Pulmonary artery endothelial cell (primary cell): Measurements from ENCODE around the gene PYURF. TPM values are rescaled to one million over a fixed set of nuclear protein-coding genes. Genes with fewer than 3 reads are reported as not detected.

Experiments used
- DNase-seq: peaks from one replicate; pipeline ENCODE4 v3.0.0-alpha.2; 2011; ENCODE audit warnings: low read depth, low spot score
- total RNA-seq: library from RNA; depleted of rRNA; stranded (reverse); fragments of >200 nt; gene quantifications from 2 replicates; pipeline ENCODE4 v1.2.3, GENCODE V29; 2014

PYURF gene
- total RNA-seq, 1 donor from 2014 or later, result 131 TPM

DNA sequence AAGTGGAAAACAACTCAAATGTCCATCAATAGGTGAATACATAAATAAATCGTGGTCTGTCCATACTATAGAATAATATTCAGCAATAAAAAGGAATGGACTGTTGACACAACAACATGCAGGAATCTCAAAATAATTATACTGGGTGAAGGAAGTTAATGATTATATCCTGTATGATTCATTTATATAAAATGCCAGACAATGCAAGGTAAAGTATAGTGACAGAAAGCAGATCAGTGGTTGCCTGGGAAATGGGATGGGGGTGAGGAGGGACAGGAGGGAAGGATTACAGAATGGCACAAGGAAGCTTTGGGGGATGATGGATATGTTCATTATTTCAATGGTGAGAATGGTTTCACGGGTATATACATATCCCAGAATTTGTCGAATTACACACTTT is 12.3 kb downstream of the PYURF start:
- no peak for DNase-seq

DNA sequence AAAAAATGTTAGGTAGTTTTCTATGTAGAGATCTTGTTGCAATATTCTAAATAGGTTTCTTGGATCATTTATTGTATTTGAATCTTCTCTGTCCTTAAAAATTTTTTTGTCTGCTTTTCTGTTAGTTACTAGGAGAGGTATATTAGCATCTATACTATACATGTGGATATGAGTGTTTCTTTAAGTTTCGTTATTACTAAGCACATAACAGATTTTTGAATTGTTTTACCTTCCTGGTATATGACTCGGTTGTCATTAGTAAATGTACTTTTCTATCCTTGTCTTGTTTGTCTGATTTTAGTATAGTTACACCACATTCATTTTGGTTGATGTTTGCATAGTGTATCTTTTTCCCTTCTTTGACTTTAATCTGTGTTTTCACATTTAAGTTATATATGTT is 20.2 kb downstream of the PYURF start:
- DNase-seq, result no peak

- no peak for DNase-seq
Measured at GRCh38 chr4:88497859-88498409, 25.6 kb downstream of the PYURF start.

GRCh38 chr4:88489100-88489761 is 34.3 kb downstream of the PYURF start:
- no peak for DNase-seq

- no peak for DNase-seq
Measured at GRCh38 chr4:88481537-88481936, 42.0 kb downstream of the PYURF start.

GRCh38 chr4:88478247-88478646 is 45.3 kb downstream of the PYURF start:
- DNase-seq, result no peak

GRCh38 chr4:88477229-88477860 is 46.2 kb downstream of the PYURF start:
- DNase-seq, result no peak

Other genes starting within 250 kb of the PYURF start
- 9.0 and 13.3 TPM in 2 replicates for gene PPM1K, start 239.2 kb downstream of the PYURF start, total RNA-seq
- gene HERC6, start 144.9 kb downstream of the PYURF start, total RNA-seq, result 5.9 and 7.2 TPM in 2 replicates
- 0.73 and 1.7 TPM in 2 replicates for gene HERC5, start 66.7 kb downstream of the PYURF start, total RNA-seq
- 17.4 and 17.6 TPM in 2 replicates for gene HERC3, start 68.7 kb upstream of the PYURF start, total RNA-seq
- gene NAP1L5, start 174.1 kb upstream of the PYURF start, total RNA-seq, result 6.2 and 8.3 TPM in 2 replicates